Osteoblast (primary cell): ENCODE measurements around the gene IER2. TPM values are rescaled to one million over a fixed set of nuclear protein-coding genes. Genes with fewer than 3 reads are reported as not detected.
"Not testable (repeated sequence)": the region's sequence is repeated elsewhere in the genome, so short reads cannot be mapped to it uniquely, and the experiment has no call there.

Source experiments
- DNase-seq: peaks from one replicate; pipeline ENCODE4 v3.0.0; 2011; ENCODE audit warnings: low spot score, mixed read lengths; ENCODE audit not compliant: insufficient read length; ENCODE audit errors: missing footprints
- H2AFZ ChIP-seq: 2 replicates; pipeline ENCODE4 v1.6.0; 2011; ENCODE audit warnings: mild to moderate bottlenecking, low read length
- H3K27ac ChIP-seq: 2 replicates; pipeline ENCODE4 v1.5.1; 2011; ENCODE audit warnings: mild to moderate bottlenecking, low read depth, low read length, moderate library complexity
- H3K27me3 ChIP-seq: 2 replicates; pipeline ENCODE4 v1.6.0; 2012; ENCODE audit warnings: mild to moderate bottlenecking, control low read depth, inconsistent platforms, low read length, moderate library complexity; ENCODE audit not compliant: insufficient read depth
- H3K36me3 ChIP-seq: 2 replicates; pipeline ENCODE4 v1.5.1; 2011; ENCODE audit warnings: mild to moderate bottlenecking, low read length, control low read depth, moderate library complexity; ENCODE audit not compliant: insufficient read depth
- H3K4me1 ChIP-seq: 2 replicates; pipeline ENCODE4 v1.5.1; 2011; ENCODE audit warnings: mild to moderate bottlenecking, low read length, control low read depth, moderate library complexity; ENCODE audit not compliant: insufficient read depth
- H3K4me2 ChIP-seq: 2 replicates; pipeline ENCODE4 v1.6.0; 2011; ENCODE audit warnings: mild to moderate bottlenecking, low read length; ENCODE audit not compliant: insufficient read depth
- H3K4me3 ChIP-seq: fragments of 200-600 bp; sonication (generic); 3 replicates; pipeline ENCODE4 v1.5.1; 2012; ENCODE audit warnings: mild to moderate bottlenecking, low read length, inconsistent platforms; ENCODE audit not compliant: insufficient read depth
- H3K79me2 ChIP-seq: 2 replicates; pipeline ENCODE4 v1.6.0; 2012; ENCODE audit warnings: mild to moderate bottlenecking, low read length, control low read depth, inconsistent platforms; ENCODE audit not compliant: insufficient read depth
- H3K9me3 ChIP-seq: 2 replicates; pipeline ENCODE4 v1.5.1; 2011; ENCODE audit warnings: low read depth, low read length, control low read depth
- H4K20me1 ChIP-seq: 2 replicates; pipeline ENCODE4 v1.6.0; 2012; ENCODE audit warnings: mild to moderate bottlenecking, low read length, control low read depth; ENCODE audit not compliant: insufficient read depth
- CTCF ChIP-seq: IDR thresholded peaks from 2 replicates; pipeline ENCODE4 v1.5.1; 2011; ENCODE audit warnings: mild to moderate bottlenecking, low read depth, low read length, moderate library complexity; ENCODE audit errors: extremely low read depth
- total RNA-seq: library from RNA; depleted of rRNA; stranded (reverse); fragments of >200 nt; gene quantifications from 2 replicates; pipeline ENCODE4 v1.2.3, GENCODE V29; 2012

Gene IER2
- total RNA-seq, 1 donor = 14.8 TPM

GRCh38 chr19:13181747-13182388 lies 31.7 kb downstream of the IER2 start:
- Histone ChIP-seq H3K79me2 (no peaks in the 10 kb centered on the region), H3K27ac (no peak overlapping the region), H3K4me2 (peak overlapping the region; percentile 30), H3K36me3 (no peaks in the 10 kb centered on the region), H3K4me1 (peaks cover 7% of the 10 kb centered on the region), H4K20me1 (no peaks in the 10 kb centered on the region), H3K27me3 (no peaks in the 10 kb centered on the region), H3K4me3 (no peak overlapping the region), H3K9me3 (no peaks in the 10 kb centered on the region), H2AFZ (peak overlapping the region; percentile 76)
- TF ChIP-seq CTCF = no peak
- peak; percentile 96 for DNase-seq

DNA sequence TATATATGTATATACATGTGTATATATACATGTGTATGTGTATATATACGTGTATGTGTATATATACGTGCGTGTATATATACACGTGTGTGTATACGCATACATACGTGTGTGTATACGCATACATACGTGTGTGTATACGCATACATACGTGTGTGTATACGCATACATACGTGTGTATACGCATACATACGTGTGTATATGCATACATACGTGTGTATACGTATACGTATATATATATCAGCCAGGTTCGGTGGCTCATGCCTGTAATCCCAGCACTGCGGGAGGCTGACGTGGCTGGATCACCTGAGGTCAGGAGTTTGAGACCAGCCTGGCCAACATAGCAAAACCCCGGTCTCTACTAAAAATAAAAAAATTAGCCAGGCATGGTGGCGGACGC lies 34.7 kb downstream of the IER2 start:
- not testable (repeated sequence) for DNase-seq, H3K27me3 ChIP-seq, H3K36me3 ChIP-seq, H2AFZ ChIP-seq, H3K4me1 ChIP-seq, H3K27ac ChIP-seq, H3K9me3 ChIP-seq, H3K4me2 ChIP-seq, H3K79me2 ChIP-seq, H4K20me1 ChIP-seq, H3K4me3 ChIP-seq

DNA sequence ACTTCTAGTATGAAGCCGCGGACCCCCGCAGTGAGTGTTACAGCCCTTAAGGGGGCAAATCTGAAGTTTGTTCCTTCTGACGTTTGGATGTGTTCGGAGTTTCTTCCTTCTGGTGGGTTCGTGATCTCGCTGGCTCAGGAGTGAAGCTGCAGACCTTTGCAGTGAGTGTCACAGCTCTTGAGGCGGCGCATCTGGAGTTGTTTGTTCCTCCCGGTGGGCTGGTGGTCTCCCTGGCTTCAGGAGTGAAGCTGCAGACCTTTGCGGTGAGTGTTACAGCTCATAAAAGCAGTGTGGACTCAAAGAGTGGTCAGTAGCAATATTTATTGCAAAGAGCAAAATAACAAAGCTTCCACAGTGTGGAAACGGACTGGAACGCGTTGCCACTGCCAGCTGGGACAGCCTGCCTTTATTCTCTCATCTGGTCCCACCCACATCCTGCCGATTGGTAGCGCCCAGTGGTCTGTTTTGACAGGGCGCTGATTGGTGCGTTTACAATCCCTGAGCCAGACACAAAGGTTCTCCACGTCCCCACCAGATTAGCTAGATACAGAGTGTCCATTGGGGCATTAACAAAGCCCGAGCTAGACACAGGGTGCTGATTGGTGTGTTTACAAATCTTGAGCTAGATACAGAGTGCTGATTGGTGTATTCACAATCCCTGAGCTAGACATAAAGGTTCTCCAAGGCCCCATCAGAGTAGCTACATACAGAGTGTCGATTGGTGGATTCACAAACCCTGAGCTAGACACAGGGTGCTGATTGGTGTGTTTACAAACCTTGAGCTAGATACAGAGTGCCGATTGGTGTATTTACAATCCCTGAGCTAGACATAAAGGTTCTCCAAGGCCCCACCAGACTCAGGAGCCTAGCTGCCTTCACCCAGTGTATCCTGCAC lies 35.8 kb downstream of the IER2 start:
- not testable (repeated sequence) for H3K9me3 ChIP-seq, H3K79me2 ChIP-seq, H3K27ac ChIP-seq, H3K36me3 ChIP-seq, H3K27me3 ChIP-seq, DNase-seq, H3K4me3 ChIP-seq, H3K4me1 ChIP-seq, H3K4me2 ChIP-seq, H4K20me1 ChIP-seq
- peak overlapping the region; percentile 67 for H2AFZ ChIP-seq

DNA sequence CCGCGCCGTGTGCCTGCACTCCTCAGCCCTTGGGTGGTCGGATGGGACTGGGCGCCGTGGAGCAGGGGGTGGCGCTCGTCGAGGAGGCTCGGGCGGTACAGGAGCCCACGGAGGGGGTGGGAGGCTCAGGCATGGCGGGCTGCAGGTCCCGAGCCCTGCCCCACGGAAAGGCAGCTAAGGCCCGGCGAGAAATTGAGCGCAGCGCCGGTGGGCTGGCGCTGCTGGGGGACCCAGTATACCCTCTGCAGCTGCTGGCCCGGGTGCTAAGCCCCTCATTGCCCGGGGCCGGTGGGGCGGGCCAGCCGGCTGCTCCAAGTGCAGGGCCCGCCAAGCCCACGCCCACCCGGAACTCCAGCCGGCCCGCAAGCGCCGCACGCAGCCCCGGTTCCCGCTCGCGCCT lies 36.5 kb downstream of the IER2 start:
- not testable (repeated sequence) for H3K27me3 ChIP-seq, H4K20me1 ChIP-seq, H3K79me2 ChIP-seq, H3K4me1 ChIP-seq, H3K4me2 ChIP-seq, H3K9me3 ChIP-seq, H3K4me3 ChIP-seq, H3K36me3 ChIP-seq, H3K27ac ChIP-seq, DNase-seq, H2AFZ ChIP-seq

DNA sequence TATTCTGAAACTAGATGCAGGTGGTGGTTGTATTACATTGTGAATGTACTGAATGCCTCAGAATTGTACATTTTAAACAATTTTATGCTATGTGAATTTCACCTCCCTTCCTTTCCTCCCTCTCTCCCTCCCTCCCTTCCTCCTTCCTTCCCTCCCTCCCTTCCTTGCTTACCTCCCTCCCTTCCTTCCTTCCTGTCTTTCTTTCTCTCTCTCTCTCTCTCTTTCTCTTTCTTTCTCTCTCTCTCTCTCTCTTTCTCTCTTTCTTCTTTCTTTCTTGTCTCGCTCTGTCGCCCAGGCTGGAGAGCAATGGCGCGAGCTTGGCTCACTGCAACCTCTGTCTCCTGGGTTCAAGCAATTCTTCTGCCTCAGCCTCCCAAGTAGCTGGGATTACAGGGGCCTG lies 37.2 kb downstream of the IER2 start:
- Histone ChIP-seq H3K4me2 (no peak overlapping the region), H4K20me1 (no peaks in the 10 kb centered on the region), H2AFZ (no peak overlapping the region), H3K4me3 (no peak overlapping the region), H3K9me3 (no peaks in the 10 kb centered on the region), H3K27me3 (no peaks in the 10 kb centered on the region), H3K27ac (no peak overlapping the region), H3K36me3 (no peaks in the 10 kb centered on the region), H3K4me1 (no peaks in the 10 kb centered on the region), H3K79me2 (no peaks in the 10 kb centered on the region)
- no peak for DNase-seq
- no peak for TF ChIP-seq CTCF
